GM19438 (cell line): ENCODE data around the gene PITPNC1.
"Not testable (repeated sequence)": the region's sequence is repeated elsewhere in the genome, so short reads cannot be mapped to it uniquely, and the experiment has no call there.

Source experiments
- ATAC-seq: cut with Tn5 transposase; IDR thresholded peaks from one replicate; pipeline ENCODE4 v1.9.1; 2021; ENCODE audit warnings: low read depth; ENCODE audit not compliant: unreplicated experiment

Gene PITPNC1

DNA sequence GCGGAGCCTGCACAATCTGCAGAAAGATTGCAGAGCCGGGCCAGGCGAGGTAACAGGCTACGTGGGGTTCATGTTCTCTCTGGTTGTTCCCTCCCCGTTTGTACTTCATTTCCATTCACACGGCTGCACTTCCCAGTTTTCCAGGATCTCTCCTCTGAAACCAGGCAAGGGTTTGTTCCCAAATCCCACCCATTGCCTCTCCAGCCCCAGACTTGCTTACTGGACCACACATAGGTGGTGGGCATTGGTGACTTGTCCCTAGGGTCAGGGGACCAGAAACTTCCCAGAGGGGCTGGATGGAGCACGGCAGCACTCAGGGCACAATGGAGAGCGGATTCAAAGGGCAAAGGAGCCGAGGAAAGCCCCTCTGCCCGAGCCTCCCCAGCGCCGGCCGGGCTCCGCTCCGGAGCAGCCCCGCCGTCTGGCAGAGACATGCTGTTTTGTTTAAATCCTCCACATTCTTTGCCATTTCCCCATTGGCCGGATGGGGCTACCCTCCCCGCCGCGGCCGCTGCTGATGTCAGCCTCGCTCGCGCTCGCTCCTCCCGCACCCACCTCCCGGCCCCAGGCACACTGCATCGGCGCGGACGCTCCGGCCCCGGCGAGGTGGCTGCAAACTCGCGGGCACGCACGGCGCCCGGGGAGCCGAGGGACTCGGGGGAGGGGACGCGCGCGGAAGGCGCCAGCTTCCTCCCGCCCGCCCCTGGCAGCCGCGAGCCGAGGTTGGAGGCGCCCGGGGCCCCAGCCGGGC, at the start of gene PITPNC1:
TSS of gene PITPNC1 (plus strand) at position 545 of the 751 bp plus-strand sequence.
- peak; percentile 55 for ATAC-seq

DNA sequence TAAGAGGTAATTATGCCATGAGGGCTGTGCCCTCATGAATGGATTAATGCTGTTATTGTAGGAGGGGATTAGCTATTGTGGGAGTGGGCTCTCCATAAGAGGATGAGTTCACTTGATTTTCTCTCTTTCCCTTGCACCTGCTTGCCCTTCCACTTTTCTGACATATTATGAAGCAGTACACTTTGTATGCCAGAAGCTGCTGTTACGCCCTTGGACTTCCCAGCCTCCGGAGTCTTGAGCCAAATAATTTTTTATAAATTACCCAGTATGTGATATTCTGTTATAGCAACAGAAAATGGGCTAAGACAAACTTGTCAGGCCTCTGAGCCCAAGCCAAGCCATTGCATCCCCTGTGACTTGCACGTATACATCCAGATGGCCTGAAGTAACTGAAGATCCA, 49.1 kb upstream of the PITPNC1 start:
- ATAC-seq: no peak

GRCh38 chr17:67331381-67332161, 45.5 kb upstream of the PITPNC1 start:
- ATAC-seq: not testable (repeated sequence)

DNA sequence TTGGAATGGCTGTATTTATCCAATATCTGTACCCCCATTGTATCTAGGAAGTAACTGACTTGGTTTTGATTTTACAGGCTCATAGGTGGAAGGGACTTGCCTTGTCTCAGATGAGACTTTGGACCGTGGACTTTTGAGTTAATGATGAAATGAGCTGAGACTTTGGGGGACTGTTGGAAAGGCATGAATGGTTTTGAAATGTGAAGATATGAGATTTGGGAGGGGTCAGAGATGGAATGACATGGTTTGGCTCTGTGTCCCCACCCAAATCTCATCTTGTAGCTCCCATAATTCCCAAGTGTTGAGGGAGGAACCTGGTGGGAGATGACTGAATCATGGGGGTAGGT, 44.9 kb upstream of the PITPNC1 start:
- ATAC-seq: not testable (repeated sequence)

- ATAC-seq: no peak
These were observed 41.7 kb upstream of the PITPNC1 start for GRCh38 chr17:67335245-67335835.

- no peak for ATAC-seq
These were observed 40.2 kb upstream of the PITPNC1 start for GRCh38 chr17:67336859-67337258.

GRCh38 chr17:67338353-67338752, 38.7 kb upstream of the PITPNC1 start:
- ATAC-seq: not testable (repeated sequence)

DNA sequence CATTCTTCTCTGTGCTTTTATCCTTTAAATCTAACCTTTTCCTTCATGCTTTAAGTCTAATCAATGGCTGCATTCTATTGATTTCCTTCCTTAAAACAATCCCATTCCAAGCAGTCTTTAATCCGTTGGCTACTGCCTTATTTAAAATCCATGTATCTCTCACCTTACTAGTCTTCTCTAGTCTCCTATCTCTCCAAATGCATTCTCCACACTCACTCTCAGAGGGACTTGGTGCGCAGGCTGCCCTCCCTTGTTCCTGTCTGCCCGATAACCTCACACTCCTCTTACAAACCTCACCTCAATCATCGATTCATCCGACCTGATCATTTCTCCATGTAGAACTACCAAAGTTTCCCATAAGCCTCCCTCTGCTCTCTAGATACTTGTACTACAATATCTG, 33.8 kb upstream of the PITPNC1 start:
- ATAC-seq: no peak

GRCh38 chr17:67347826-67348225, 29.3 kb upstream of the PITPNC1 start:
- ATAC-seq: no peak

- ATAC-seq: no peak
These were observed 27.7 kb upstream of the PITPNC1 start for GRCh38 chr17:67349420-67349819.

DNA sequence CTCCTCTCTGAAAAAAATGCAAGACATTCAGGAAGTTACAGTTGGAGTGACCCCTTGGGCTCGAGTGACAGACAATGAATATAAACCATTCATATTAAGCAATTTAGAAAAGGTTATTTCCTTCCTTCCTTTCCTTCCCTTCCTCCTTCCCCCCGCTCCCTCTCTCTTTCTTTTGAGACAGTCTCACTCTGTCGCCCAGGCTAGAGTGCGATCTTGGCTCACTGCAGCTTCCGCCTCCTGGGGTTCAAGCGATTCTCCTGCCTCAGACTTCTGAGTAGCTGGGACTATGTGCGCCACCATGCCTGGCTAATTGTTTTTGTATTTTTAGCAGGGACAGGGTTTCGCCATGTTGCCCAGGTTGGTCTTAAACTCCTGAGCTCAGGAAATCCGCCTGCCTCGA, 23.9 kb upstream of the PITPNC1 start:
- ATAC-seq: no peak

- no peak for ATAC-seq
These were observed 23.0 kb upstream of the PITPNC1 start for GRCh38 chr17:67353929-67354574.

- ATAC-seq: no peak
These were observed 18.5 kb upstream of the PITPNC1 start for GRCh38 chr17:67358612-67359011.

- no peak for ATAC-seq
These were observed 16.9 kb upstream of the PITPNC1 start for GRCh38 chr17:67359960-67360791.

DNA sequence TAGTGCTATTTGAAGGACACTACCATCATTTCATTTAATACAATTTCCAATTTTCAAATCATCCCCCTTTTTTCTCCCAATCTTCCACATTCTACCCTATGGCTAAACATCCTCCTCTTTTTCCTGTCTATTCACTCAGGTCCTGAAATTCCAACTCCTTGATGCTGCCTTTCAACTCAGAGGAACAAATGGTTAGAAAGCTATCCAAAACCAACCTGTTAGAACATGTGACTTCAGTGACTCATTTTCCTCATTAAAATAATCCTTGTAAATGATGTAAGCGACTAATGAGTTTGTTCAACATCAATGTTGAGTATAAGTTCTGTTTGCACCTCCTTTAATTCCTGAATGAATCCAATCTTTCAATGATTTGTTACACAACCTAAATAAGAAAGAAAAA, 16.2 kb upstream of the PITPNC1 start:
- ATAC-seq: no peak

DNA sequence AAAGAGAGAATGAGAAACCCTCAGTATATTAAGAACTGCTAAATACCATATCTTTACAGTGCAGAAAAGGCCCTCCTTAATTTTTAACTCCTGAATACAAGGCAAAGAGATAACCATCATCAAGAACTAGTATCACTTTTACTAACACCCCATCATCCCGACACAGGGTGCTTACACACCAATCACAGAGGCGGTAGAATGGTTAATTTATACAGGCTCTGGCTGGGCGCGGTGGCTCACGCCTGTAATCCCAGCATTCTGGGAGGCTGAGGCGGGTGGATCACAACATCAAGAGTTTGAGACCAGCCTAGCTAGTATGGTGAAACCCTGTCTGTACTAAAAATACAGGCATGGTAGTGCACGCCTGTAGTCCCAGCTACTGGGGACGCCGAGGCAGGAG, 14.9 kb upstream of the PITPNC1 start:
- no peak for ATAC-seq

GRCh38 chr17:67364847-67365737, 12.0 kb upstream of the PITPNC1 start:
- no peak for ATAC-seq

DNA sequence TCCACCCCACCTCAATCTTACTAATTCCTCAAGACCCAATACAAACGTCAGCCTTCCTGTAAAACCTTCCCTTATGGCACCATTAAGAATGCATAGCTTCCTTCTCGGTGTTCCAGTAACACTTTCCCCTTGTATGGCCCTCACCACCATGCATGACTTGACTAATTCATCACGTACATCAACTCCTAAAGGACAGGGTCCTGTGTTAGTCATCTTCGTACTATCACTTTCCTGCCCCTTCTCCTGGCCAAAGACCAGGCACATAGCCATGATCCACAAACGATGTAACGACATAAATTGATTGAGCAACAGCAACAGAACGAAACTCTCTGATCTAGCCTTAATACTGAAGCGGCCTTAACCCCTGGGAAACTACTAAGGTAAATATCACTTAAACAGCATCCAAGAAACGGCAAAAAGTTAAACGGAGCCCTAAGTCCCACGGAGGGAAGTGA, 11.3 kb upstream of the PITPNC1 start:
- no peak for ATAC-seq
